Activated CD4-positive, alpha-beta T cell treated with anti-CD3 and anti-CD28 coated beads, Interleukin-2, Interleukin-4, amounts not matched to agents 100 ng/mL and 50 ng/mL, durations not matched to agents 16 hours and 8 hours (primary cell): Measurements from ENCODE around the gene TRAPPC5.
A peak's percentile ranks its signal among the peaks of the same experiment; 100 is the strongest.

Experiments
- DNase-seq: peaks from one replicate; pipeline ENCODE4 v3.0.0-alpha.2; 2020; ENCODE audit warnings: low spot score

The TRAPPC5 gene

GRCh38 chr19:7676376-7676775, 4.3 kb upstream of the TRAPPC5 start:
- no peak for DNase-seq

- DNase-seq = no peak
These were observed 3.8 kb upstream of the TRAPPC5 start, which contains the start of gene MCEMP1 for GRCh38 chr19:7676854-7677253. TSS of gene MCEMP1 (plus strand) at chr19:7677090. CDS start at chr19:7677121, 31 bp downstream.

- no peak for DNase-seq
These were observed 2.8 kb upstream of the TRAPPC5 start for GRCh38 chr19:7677669-7678311.

GRCh38 chr19:7678971-7679751, 1.5 kb upstream of the TRAPPC5 start:
- DNase-seq = peak; percentile 70

GRCh38 chr19:7679771-7680605, 645 bp upstream of the TRAPPC5 start:
- no peak for DNase-seq

GRCh38 chr19:7681340-7682174, 924 bp downstream of the TRAPPC5 start:
- DNase-seq = peak; percentile 91

GRCh38 chr19:7682175-7682855, 1.7 kb downstream of the TRAPPC5 start:
- no peak for DNase-seq

- no peak for DNase-seq
These were observed 5.2 kb downstream of the TRAPPC5 start for GRCh38 chr19:7685546-7686445.

- DNase-seq = no peak
These were observed 6.5 kb downstream of the TRAPPC5 start for GRCh38 chr19:7687177-7687576.

- DNase-seq = no peak
These were observed 8.5 kb downstream of the TRAPPC5 start for GRCh38 chr19:7689165-7689564.

- DNase-seq = no peak
These were observed 10.2 kb downstream of the TRAPPC5 start for GRCh38 chr19:7690779-7691258.

- peak; percentile 8 for DNase-seq
These were observed 10.9 kb downstream of the TRAPPC5 start for GRCh38 chr19:7691497-7691896.

GRCh38 chr19:7692417-7693088, 11.9 kb downstream of the TRAPPC5 start:
- DNase-seq = peak; percentile 26

GRCh38 chr19:7694499-7694898, 13.9 kb downstream of the TRAPPC5 start:
- no peak for DNase-seq

- no peak for DNase-seq
These were observed 17.2 kb downstream of the TRAPPC5 start for GRCh38 chr19:7697721-7698287.

- DNase-seq = no peak
These were observed 17.9 kb downstream of the TRAPPC5 start for GRCh38 chr19:7698583-7698982.

- no peak for DNase-seq
These were observed 18.4 kb downstream of the TRAPPC5 start for GRCh38 chr19:7699003-7699402.

- peak; percentile 33 for DNase-seq
These were observed 19.1 kb downstream of the TRAPPC5 start for GRCh38 chr19:7699417-7700401.
